HG03135 (cell line): ENCODE measurements around the gene LRRC1.
"Not testable (repeated sequence)": the region's sequence is repeated elsewhere in the genome, so short reads cannot be mapped to it uniquely, and the experiment has no call there.

Experiments used
- ATAC-seq: cut with Tn5 transposase; IDR thresholded peaks from one replicate; pipeline ENCODE4 v1.9.1; 2021; ENCODE audit warnings: mild to moderate bottlenecking, moderate library complexity; ENCODE audit not compliant: unreplicated experiment

LRRC1 gene

GRCh38 chr6:53792016-53792415 lies 2.8 kb upstream of the LRRC1 start:
- no peak for ATAC-seq

GRCh38 chr6:53792973-53793317 lies 1.9 kb upstream of the LRRC1 start:
- ATAC-seq, result no peak

DNA sequence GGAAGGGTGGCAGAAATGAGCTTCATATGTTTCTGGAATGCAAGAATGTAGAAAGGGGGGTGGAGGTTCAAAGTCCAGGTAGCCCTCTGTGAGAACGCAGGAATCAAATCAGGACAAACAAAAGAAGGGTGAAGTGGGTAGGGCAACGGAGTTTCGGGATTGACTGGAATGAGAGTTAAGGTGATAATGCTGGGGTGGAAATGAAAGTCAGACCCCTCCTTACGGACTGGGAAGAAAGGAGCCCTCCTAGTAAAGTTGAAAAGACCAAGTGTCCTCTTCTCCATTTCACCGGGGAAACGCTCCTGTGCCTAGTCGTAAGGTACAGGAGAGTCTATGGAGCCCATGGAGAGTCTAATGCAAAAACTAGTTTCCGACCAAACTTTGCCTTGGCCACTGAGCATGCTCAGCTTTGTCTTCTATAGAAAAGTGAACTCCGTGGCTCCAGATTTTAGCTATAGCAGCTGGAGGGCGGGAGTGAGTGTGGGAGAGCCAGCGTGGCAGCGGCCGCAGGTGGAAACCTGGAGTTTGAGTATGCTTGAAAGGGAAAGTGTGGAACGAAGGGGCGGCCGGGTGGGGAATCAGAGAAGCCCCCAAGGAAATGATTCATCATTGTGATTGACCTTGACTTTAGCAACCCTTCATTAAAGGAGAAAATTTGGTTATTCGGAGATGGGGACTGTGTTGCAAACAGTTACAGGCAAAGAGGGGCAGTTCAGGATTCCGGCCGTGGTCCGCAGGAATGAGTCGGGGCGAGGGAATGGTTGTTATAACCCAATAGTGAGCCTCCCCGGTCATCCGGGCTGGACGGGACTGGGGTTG lies 1.3 kb upstream of the LRRC1 start:
- no peak for ATAC-seq

DNA sequence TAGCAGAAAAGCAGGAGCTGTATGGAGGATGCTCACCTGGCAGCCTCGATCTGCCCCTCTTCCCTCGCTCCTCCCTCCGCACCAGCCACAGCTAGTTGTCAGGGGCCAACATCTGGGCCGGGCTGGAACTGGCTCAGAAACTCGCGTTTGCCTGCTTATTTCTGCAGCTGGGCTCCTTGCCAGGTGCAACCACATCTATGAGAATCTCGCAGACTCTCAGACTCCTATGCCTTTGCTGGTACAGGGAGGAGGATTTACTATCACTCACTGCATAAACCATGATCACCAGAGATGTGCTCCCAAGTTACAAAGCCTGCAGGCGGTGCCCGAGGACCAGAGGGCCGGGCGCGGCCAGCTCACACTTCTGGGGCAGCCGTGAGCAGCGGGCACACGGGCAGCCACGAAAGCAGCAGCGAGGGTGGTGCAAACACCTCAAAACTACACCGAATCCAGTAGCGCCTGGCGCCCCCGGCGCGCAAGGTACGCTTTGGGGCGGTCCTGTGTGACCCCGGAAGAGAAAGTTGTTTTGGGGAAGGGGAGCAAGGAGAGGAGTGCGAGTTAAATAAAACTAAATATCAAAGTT lies 577 bp upstream of the LRRC1 start:
- peak; percentile 42 for ATAC-seq

GRCh38 chr6:53795340-53795701 lies 516 bp downstream of the LRRC1 start:
- peak; percentile 26 for ATAC-seq

DNA sequence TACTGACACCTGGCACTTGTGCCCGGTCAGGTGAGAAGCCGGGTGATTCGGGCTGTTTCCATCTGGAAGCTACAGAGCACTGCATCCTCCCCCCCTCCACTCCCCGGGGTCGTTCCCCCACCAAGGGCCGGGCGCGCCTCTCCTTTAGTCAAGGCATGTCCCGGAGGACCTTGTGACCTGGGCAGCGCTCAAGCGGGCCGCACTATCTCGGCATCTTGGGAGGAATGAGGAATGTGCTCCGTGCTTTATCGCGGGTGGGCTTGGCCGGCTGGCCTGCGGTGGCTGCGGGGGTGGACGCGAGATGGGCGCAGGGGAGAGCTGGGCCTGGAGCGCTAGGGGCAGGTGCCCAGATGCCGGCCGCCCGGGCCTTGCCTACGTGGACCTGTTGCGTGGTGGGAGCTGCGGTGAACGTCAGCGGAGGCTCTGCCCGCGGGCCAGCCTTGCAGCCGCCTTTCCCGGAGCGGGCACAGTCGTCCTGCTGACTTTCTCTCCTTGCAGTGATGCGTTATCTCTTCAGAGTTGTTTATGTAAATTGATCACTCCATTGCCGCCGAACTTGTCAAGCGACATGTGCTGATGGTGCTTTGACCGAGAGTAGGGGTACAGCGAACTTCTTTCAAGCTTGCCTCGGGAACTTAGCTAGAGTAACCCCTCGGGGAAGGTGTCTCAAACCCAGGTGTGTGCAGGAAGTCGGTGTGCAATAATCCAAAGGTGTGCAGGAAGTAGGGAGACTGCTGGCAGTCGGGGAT lies 1.1 kb downstream of the LRRC1 start:
- no peak for ATAC-seq

DNA sequence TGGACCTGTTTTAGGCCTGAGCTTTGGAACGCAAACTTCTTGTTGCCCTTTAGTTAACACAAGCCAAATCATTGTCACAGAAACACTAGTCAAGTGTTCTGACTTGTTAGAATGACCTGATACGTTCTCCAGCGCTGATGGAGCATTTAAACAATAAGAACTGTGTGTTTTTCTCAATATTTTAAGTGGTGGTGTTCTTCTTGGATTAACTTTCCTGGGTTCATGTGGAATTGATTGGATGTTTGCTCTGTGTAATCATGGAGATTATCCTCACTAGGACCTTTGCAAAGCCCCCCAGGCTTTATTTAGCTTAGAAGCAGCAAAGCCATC lies 1.6 kb downstream of the LRRC1 start:
- no peak for ATAC-seq

DNA sequence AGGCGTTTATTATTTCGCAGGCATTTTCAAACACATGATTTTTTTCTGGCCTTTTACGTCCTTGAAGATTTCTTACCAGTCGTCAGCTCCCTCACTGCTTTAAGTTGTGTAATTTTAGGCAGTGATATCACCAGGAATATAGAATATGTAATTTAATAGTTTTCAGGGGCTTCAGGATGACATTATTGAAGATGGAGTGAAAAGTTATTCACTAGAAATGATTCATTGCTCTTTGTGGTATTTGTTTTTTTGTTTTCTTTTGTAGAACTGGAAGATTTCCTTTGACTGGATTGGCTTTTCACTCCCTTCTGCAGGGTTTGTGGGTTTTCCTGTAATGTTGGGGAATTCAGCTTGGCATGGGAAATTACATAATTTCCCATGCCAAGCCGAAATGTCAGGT lies 2.0 kb downstream of the LRRC1 start:
- ATAC-seq, result no peak

- ATAC-seq, result no peak
Measured at GRCh38 chr6:53797304-53797703, 2.5 kb downstream of the LRRC1 start.

DNA sequence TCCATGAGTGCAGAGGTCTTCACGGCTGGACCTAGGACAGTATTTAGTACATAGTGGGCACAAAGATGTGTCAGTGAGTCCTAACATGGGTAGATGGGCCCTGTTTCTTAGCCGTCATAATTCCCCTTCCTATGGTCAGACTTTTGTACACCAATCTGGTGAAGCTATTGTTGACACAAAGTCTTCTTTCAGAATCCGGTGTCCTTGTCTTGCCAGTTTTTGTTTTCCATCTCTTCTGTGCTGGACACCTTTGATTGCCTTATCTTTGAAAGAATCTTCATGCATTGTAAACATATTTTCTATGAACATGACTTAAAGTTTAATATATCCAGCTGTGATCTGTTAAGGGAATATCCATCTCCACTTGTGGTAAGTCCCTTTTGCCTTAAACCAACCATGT lies 4.5 kb downstream of the LRRC1 start:
- no peak for ATAC-seq

DNA sequence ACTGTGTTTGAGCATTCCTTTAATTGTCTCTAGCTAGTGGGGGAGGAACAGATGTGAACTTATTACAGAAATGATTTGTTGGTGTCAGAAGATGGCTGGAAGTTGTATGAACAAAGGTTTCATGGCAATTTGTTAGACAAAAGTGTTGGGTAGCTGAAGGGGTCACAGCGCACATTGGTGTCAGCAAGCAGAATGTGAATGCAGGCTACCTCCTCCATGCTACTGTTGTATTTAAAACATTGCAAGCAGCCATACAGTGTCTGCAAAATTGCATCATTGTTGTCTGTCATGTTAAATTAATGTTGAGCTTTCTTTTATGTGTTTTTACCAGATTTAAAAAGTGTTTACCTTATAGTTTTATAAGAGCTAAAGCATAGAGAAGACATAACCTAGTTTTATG lies 6.2 kb downstream of the LRRC1 start:
- no peak for ATAC-seq

- ATAC-seq, result no peak
Measured at GRCh38 chr6:53802582-53802981, 7.8 kb downstream of the LRRC1 start.

- no peak for ATAC-seq
Measured at GRCh38 chr6:53803081-53803860, 8.5 kb downstream of the LRRC1 start.

- no peak for ATAC-seq
Measured at GRCh38 chr6:53805016-53805415, 10.2 kb downstream of the LRRC1 start.

GRCh38 chr6:53805725-53806124 lies 10.9 kb downstream of the LRRC1 start:
- no peak for ATAC-seq

- ATAC-seq, result not testable (repeated sequence)
Measured at GRCh38 chr6:53807606-53808005, 12.8 kb downstream of the LRRC1 start.

- ATAC-seq, result no peak
Measured at GRCh38 chr6:53808302-53808881, 13.6 kb downstream of the LRRC1 start.

DNA sequence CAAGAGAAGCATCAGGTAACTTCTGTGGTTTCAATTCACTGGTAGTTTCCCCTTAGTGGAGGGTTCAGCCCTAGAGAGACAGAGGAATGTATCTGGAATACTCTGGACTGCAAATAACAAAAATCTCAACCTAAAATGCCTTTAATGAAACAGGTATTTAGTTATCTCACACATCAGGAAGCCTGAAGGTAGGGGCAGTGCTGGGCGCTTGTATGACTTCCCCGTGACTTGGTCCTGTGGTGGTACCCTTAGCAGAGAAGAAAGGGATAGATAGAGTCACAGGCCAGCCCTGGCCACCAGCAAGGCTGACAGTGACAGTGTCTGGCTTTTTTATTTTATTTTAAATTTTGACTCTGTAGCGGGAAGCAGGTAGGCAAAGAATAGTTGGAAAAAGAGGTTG lies 14.9 kb downstream of the LRRC1 start:
- ATAC-seq, result no peak

- ATAC-seq, result peak; percentile 89
Measured at GRCh38 chr6:53811082-53811481, 16.3 kb downstream of the LRRC1 start.

GRCh38 chr6:53811746-53812145 lies 16.9 kb downstream of the LRRC1 start:
- ATAC-seq, result no peak

DNA sequence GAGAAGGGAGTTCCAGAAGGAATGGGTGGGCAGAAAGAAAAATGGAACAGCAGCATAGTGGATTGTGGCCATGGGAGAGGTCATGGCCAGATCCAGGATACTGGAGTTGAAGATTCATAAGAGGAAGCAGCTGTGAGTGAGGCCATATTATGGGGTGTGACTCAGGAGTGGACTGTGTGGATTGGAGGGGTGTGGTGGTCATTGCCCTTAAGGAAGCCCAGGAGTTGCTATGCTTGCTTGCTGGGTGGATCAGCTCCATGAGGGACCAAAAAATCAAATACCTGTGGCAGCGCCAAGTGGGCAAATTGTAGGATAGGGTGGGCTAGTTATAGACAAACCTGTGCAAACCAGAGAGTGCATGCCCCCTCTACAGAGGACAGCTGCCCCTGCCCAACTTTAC lies 18.3 kb downstream of the LRRC1 start:
- ATAC-seq, result no peak
